HepG2 (cell line): ENCODE results near the gene ZNF831. TPM values are rescaled to one million over a fixed set of nuclear protein-coding genes. Genes with fewer than 3 reads are reported as not detected.

Source experiments
- ATAC-seq: fragments of 200-7000 bp; cut with Tn5 transposase; 3 replicates; pipeline ENCODE4 v1.9.1; 2020; ENCODE audit warnings: mild to moderate bottlenecking, moderate library complexity
- BruUV-seq: library from RNA; stranded (reverse); fragments of 400-500 nt; replicated peaks from 2 replicates; lab custom pipeline; 2021; lab: Mats Ljungman, UMichigan
- CTCF ChIA-PET: fragments of 300-600 bp; formaldehyde crosslinking; extraction: SDS; loops from one replicate; lab custom pipeline; 2021; ENCODE audit warnings: low total read pairs, inconsistent platforms, low intra/inter-chr PET ratio; lab: Yijun Ruan, JAX
- POLR2A ChIA-PET: fragments of 350-600 bp; sonication (Branson Sonifier 250); formaldehyde crosslinking; loops from one replicate; lab custom pipeline; 2020; ENCODE audit warnings: antibody characterized with exemption, inconsistent platforms; lab: Yijun Ruan, JAX
- DNase-seq: peaks from one replicate; pipeline ENCODE4 v3.0.0-alpha.2; 2015; ENCODE audit warnings: low spot score
- FAIRE-seq: peaks from 3 replicates; lab custom pipeline; 2011; peaks lifted over from hg19 to GRCh38; lab: Jason Lieb, UNC
- H2AFZ ChIP-seq: one replicate; pipeline ENCODE4 v1.6.1; 2011; ENCODE audit warnings: low read length, inconsistent platforms
- H3K27ac ChIP-seq: fragments of 300-600 bp; 3 replicates; pipeline ENCODE4 v1.8.0; 2011; ENCODE audit warnings: mixed run types, mild to moderate bottlenecking, mixed read lengths, low read length, inconsistent platforms; ENCODE audit not compliant: insufficient read depth; ENCODE audit errors: extremely low read length
- H3K27me3 ChIP-seq, 2 experiments: fragments of 200-600 bp in 1 of 2; 2 replicates in 1 of 2; 3 replicates in 1 of 2; pipeline versions ENCODE4 v1.6.0 to v1.8.0; 2011; ENCODE audit warnings: low read length in 2 of 2, mild to moderate bottlenecking in 2 of 2, moderate library complexity in 2 of 2, inconsistent platforms in 1 of 2; ENCODE audit not compliant: insufficient read depth in 2 of 2, control insufficient read depth in 1 of 2
- H3K36me3 ChIP-seq, 2 experiments: fragments of 200-600 bp in 1 of 2; replicated peaks in 1 of 2; 2 replicates in 1 of 2; 3 replicates in 1 of 2; pipeline versions ENCODE4 v1.5.1 to v1.8.0; 2011; ENCODE audit warnings: low read length in 2 of 2, inconsistent platforms in 1 of 2; ENCODE audit not compliant: insufficient read depth in 2 of 2, control insufficient read depth in 1 of 2
- H3K4me1 ChIP-seq: 2 replicates; pipeline ENCODE4 v1.5.1; 2012; ENCODE audit warnings: low read length, inconsistent platforms; ENCODE audit not compliant: insufficient read depth
- H3K4me2 ChIP-seq: 2 replicates; pipeline ENCODE4 v1.6.0; 2011; ENCODE audit warnings: low read depth, low read length, inconsistent platforms
- H3K4me3 ChIP-seq, 3 experiments: fragments of 200-600 bp in 1 of 3; sonication (generic), shearing (Covaris generic) in 1 of 3; replicated peaks in 1 of 3; 2 replicates each; pipeline ENCODE4 v1.5.1; 2011 to 2016; ENCODE audit warnings: low read length in 3 of 3, inconsistent platforms in 2 of 3, low read depth in 2 of 3, mild to moderate bottlenecking in 2 of 3, control low read depth in 1 of 3, mixed read lengths in 1 of 3; ENCODE audit not compliant: insufficient read depth in 1 of 3
- H3K79me2 ChIP-seq: one replicate; pipeline ENCODE4 v1.6.1; 2011; ENCODE audit warnings: low read length, inconsistent platforms; ENCODE audit not compliant: insufficient read depth
- H3K9ac ChIP-seq: 2 replicates; pipeline ENCODE4 v1.6.0; 2011; ENCODE audit warnings: mild to moderate bottlenecking, low read depth, low read length, inconsistent platforms; ENCODE audit not compliant: insufficient read depth
- H3K9me3 ChIP-seq: 2 replicates; pipeline ENCODE4 v1.5.1; 2012; ENCODE audit warnings: mild to moderate bottlenecking, low read length
- H4K20me1 ChIP-seq: 2 replicates; pipeline ENCODE4 v1.6.0; 2011; ENCODE audit warnings: inconsistent platforms, mild to moderate bottlenecking, low read length, moderate library complexity; ENCODE audit not compliant: insufficient read depth
- ATF3 ChIP-seq: sonication (generic); formaldehyde crosslinking; IDR thresholded peaks from 2 replicates; pipeline ENCODE4 v1.4.0; 2020; ENCODE audit warnings: missing genetic modification reagents
- CENPBD1 ChIP-seq: sonication (generic); formaldehyde crosslinking; IDR thresholded peaks from 2 replicates; pipeline ENCODE4 v1.8.0; 2022; ENCODE audit warnings: missing genetic modification reagents, low read depth, mild to moderate bottlenecking, borderline replicate concordance
- CREBL2 ChIP-seq: sonication (generic); formaldehyde crosslinking; IDR thresholded peaks from 2 replicates; pipeline ENCODE4 v1.8.1; 2023; ENCODE audit warnings: missing genetic modification reagents, mild to moderate bottlenecking, borderline replicate concordance
- FOSL2 ChIP-seq: sonication (generic); formaldehyde crosslinking; IDR thresholded peaks from 2 replicates; pipeline ENCODE4 v1.4.0; 2020; ENCODE audit warnings: missing genetic modification reagents
- MIER3 ChIP-seq: IDR thresholded peaks from 2 replicates; pipeline ENCODE4 v1.6.1; 2016; ENCODE audit warnings: missing compliant biosample characterization, borderline replicate concordance
- MXI1 ChIP-seq: IDR thresholded peaks from 3 replicates; pipeline ENCODE4 v1.6.1; 2012; ENCODE audit warnings: low read depth, low read length, inconsistent platforms, borderline replicate concordance
- NCOA1 ChIP-seq: sonication (generic); formaldehyde crosslinking; IDR thresholded peaks from 2 replicates; pipeline ENCODE4 v1.9.0; 2021; ENCODE audit warnings: missing genetic modification reagents
- NFE2 ChIP-seq: sonication (generic); formaldehyde crosslinking; IDR thresholded peaks from 2 replicates; pipeline ENCODE4 v1.4.0; 2020; ENCODE audit warnings: missing genetic modification reagents
- POLR2AphosphoS5 ChIP-seq: IDR thresholded peaks from 2 replicates; pipeline ENCODE4 v1.6.1; 2012; ENCODE audit warnings: low read depth, low read length
- RBFOX2 ChIP-seq: fragments of 200-400 bp; formaldehyde crosslinking; IDR thresholded peaks from 2 replicates; pipeline ENCODE4 v1.6.1; 2017; ENCODE audit warnings: low read depth, mild to moderate bottlenecking, low read length
- RFX3 ChIP-seq: IDR thresholded peaks from 2 replicates; pipeline ENCODE4 v1.6.1; 2016; ENCODE audit warnings: missing biosample characterization, missing genetic modification reagents
- SNRNP70 ChIP-seq: fragments of 200-400 bp; formaldehyde crosslinking; IDR thresholded peaks from 2 replicates; pipeline ENCODE4 v1.6.1; 2017; ENCODE audit warnings: mild to moderate bottlenecking, low read depth, low read length, moderate library complexity
- ZIK1 ChIP-seq: sonication (generic); formaldehyde crosslinking; IDR thresholded peaks from 2 replicates; pipeline ENCODE4 v1.5.0; 2020; ENCODE audit warnings: mild to moderate bottlenecking, low read depth, missing genetic modification reagents, borderline replicate concordance
- ZNF564 ChIP-seq: sonication (generic); formaldehyde crosslinking; IDR thresholded peaks from 2 replicates; pipeline ENCODE4 v1.8.1; 2023; ENCODE audit warnings: mild to moderate bottlenecking, missing genetic modification reagents
- ZNF691 ChIP-seq: sonication (generic); formaldehyde crosslinking; IDR thresholded peaks from 2 replicates; pipeline ENCODE4 v1.4.0; 2020; ENCODE audit warnings: missing genetic modification reagents, low read depth, mild to moderate bottlenecking, borderline replicate concordance
- whole genome bisulfite sequencing: methylation state at CpG from one replicate; pipeline ENCODE4 v1.1.6; 2017; ENCODE audit warnings: low lambda C conversion rate; 5-methylcytosine and 5-hydroxymethylcytosine counted together
- in situ Hi-C: cut with HindIII; loops from 2 replicates; pipeline ENCODE4 v1.10.0; 2017; ENCODE audit warnings: low pct_unique_long_range_greater_than_20kb; ENCODE audit not compliant: extremely low pct_ligation_motif_present
- intact Hi-C: fragments of 100-400 bp; cut with micrococcal nuclease; formaldehyde crosslinking; loops from one replicate; pipeline ENCODE4 v1.10.0; 2022; ENCODE audit not compliant: unreplicated experiment
- polyA plus RNA-seq, 8 experiments: library from polyadenylated mRNA; depleted of rRNA in 3 of 8; stranded (reverse) in 7 of 8; unstranded in 1 of 8; fragments of >200 nt; fragmentation: Illumina TruSeq in 4 of 8; extraction: Trizol in 4 of 8; gene quantifications; 2 replicates each; pipeline versions ENCODE4 v1.2.1 to v1.2.3, GENCODE V29; 2011 to 2016; ENCODE audit warnings: low read depth in 4 of 8, missing spikeins in 1 of 8, mixed read lengths in 1 of 8; ENCODE audit not compliant: insufficient read depth in 1 of 8
- total RNA-seq, 5 experiments: library from RNA; depleted of rRNA; stranded (reverse); fragments of >200 nt; fragmentation: Illumina TruSeq; extraction: Trizol; gene quantifications; 2 replicates each; pipeline ENCODE4 v1.2.3, GENCODE V29; 2016; ENCODE audit warnings: low read depth in 1 of 5

Gene ZNF831
- total and polyA plus RNA-seq, 2 of the 13 experiments (the other 11 are each of a cell fraction or from before 2014, with no cell fraction given): not detected

- Histone ChIP-seq H3K4me1 (no peaks in the 10 kb centered on the region), H3K36me3 (no peaks in the 10 kb centered on the region), H3K79me2 (no peaks in the 10 kb centered on the region), H3K27ac (no peak overlapping the region), H3K4me2 (no peak overlapping the region), H2AFZ (no peak overlapping the region), H3K27me3 (peaks cover 0 to 10% of the 10 kb centered on the region in 2 experiments; a peak in 1 of 5 replicates), H3K9me3 (no peaks in the 10 kb centered on the region), H3K4me3 (no peak overlapping the region), H3K9ac (no peak overlapping the region), H4K20me1 (no peaks in the 10 kb centered on the region)
- CTCF ChIA-PET: no interaction called here
- FAIRE-seq (no peak), DNase-seq (no peak), ATAC-seq (no peak)
- 18% methylated on average over 6 of the region's 6 CpGs for WGBS
- intact Hi-C loops (no loop called here), in situ Hi-C loops (no loop called here)
- TF ChIP-seq CENPBD1 (CRISPR knock-in tag): no peak
- no peak for TF ChIP-seq RFX3
- TF ChIP-seq ZNF564: no peak
- BruUV-seq: no TSS peak
- POLR2A ChIA-PET: no interaction called here
These were observed 7.1 kb downstream of the ZNF831 start for GRCh38 chr20:59170406-59171349.

- no peak overlapping the region for H3K4me2 ChIP-seq
- H2AFZ ChIP-seq: no peak overlapping the region
- FAIRE-seq (no peak), DNase-seq (no peak), ATAC-seq (no peak)
- no peaks in the 10 kb centered on the region for H4K20me1 ChIP-seq
- no peaks in the 10 kb centered on the region for H3K36me3 ChIP-seq
- no peak overlapping the region for H3K9ac ChIP-seq
- no peak overlapping the region for H3K4me3 ChIP-seq
- 8% methylated on average over 8 of the region's 8 CpGs for WGBS
- in situ Hi-C loops: no loop called here
- no peaks in the 10 kb centered on the region for H3K4me1 ChIP-seq
- ChIA-PET CTCF (no interaction called here), POLR2A (no interaction called here)
- peaks cover 0 to 12% of the 10 kb centered on the region in 2 experiments; a peak in 1 of 5 replicates for H3K27me3 ChIP-seq
- H3K79me2 ChIP-seq: no peaks in the 10 kb centered on the region
- H3K27ac ChIP-seq: no peak overlapping the region
- H3K9me3 ChIP-seq: no peaks in the 10 kb centered on the region
- intact Hi-C loops: no loop called here
- no TSS peak for BruUV-seq
- TF ChIP-seq CREBL2: no peak
- no peak for TF ChIP-seq ZIK1
- no peak for TF ChIP-seq POLR2AphosphoS5
- TF ChIP-seq ATF3 (CRISPR knock-in tag): no peak
- TF ChIP-seq ZNF691 (CRISPR knock-in tag): no peak
- no peak for TF ChIP-seq RBFOX2
- TF ChIP-seq MXI1: no peak
- no peak for TF ChIP-seq FOSL2 (CRISPR knock-in tag)
- TF ChIP-seq NCOA1 (CRISPR knock-in tag): no peak
- no peak for TF ChIP-seq SNRNP70
- no peak for TF ChIP-seq NFE2 (CRISPR knock-in tag)
- TF ChIP-seq MIER3 (CRISPR knock-in tag): no peak
These were observed 8.4 kb downstream of the ZNF831 start for GRCh38 chr20:59171986-59172385.
